Mucosa of gallbladder (tissue), 1 donor: ENCODE data around the gene REL. TPM values are rescaled to one million over a fixed set of nuclear protein-coding genes. Genes with fewer than 3 reads are reported as not detected.

Experiments used
- DNase-seq: peaks from one replicate; pipeline ENCODE4 v3.0.0-alpha.2; 2020; ENCODE audit warnings: low spot score
- total RNA-seq: library from RNA; stranded (reverse); gene quantifications from one replicate; pipeline ENCODE4 v1.2.1, GENCODE V29; 2021
- donor health status: DM: no; HTN: no; CAD: no.

REL gene
- total RNA-seq, 1 donor from 2014 or later = 14.0 TPM

DNA sequence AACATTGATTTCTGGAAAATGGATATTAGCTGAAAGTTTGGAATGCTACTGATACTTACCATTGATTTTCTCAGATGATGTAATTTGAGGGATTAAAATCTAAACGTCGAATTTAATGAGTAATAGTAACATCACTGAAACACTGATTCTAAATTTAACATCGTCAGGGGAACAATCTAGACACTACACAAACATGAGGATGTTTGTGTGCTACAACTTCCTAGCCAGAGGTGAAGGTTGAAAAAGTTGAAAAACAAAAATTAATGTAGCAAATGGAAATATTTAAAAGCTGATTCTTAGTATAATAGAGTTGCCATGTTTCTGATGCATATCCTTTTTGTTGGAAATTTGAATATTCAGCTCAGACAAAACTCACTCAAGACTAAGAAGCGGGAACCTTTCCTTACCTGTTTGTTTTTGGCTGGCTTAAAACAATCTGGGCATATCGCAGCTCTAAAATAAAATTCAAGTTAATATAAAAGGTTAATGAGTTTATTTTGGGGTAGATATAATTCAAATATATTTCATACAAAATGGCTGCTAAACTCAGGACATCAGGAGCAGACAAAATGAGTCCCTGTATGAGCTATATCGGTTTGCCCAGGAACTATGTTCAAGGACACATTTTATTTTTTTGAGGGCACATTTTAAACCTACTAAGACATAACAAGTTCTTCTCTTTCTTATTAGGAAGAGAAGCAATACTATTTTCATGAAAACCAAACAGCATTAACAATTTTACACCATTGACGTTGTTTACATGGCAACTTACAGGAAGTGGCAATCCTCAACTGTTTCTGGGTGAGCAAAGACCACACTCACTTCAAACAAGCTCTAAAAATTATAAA lies 83.5 kb downstream of the REL start:
- no peak for DNase-seq

DNA sequence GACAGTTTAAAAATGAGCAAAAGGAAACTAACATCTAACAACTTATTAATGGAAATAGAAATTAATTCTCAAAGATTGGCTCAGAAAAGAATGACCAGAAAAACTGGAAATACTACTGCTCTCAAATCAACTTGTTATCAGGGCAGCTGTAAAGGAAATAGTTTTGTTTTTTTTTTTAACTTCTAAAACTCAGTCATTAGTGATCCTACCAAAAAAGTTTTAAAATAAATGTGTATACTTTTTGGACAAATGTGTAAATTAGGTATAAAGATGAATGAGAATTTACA lies 84.1 kb downstream of the REL start:
- no peak for DNase-seq

GRCh38 chr2:60966507-60967405 lies 85.4 kb downstream of the REL start:
- DNase-seq = no peak

DNA sequence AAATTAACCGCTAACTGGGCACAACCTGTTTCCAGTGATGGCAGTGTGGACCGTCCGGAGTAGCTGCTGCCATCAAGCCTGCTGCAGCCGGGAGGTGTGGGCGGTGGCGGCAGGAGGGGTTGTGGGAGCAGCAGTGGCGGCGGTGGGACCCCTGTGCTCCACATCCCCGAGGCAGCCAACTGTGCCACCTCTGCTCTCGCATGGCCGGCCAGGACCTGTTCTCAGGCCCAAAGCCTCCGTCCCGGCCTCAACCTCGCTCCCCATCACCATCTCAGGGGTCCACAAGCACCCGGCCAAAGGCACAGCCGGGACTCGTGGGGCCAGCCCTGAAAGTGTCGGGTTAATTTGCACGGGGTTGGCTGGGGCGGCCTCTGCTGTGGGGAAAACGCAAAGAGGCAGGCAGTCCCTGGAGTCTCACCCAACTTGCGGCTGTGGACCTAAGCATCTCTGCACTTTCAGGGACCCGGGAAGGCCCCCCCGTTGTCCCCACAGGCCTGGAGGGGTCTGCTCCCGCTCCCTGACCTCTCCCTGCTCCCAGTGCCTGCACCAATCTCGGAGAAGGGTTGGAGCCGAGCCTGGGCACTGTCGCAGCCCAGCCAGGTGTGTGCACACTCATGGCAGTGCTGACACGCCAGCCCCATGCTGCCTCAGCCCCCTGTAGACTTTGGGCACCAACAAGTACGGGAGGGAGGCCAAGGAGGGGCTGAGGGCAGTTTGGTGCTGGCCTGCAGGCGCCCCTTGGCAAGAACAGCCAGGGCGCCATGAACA lies 91.7 kb downstream of the REL start:
- DNase-seq = no peak

DNA sequence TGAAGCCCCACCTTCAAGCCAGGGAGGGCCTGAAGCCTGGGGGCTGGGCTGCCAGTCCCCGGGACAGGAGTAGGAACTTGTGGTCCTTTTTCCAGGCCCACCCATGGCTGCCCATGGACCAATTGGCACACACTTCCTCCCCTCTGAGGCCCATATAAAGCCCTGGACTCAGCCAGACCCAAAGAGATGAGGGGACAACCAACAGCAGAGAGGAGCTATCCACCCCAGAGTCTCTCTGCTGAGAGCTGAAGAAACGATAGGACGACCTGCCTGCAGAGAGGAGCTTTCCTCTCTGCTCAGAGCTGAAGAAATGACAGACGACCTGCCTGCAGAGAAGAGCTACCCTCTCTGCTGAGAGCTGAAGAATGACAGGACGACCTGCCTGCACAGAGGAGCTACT lies 92.3 kb downstream of the REL start:
- no peak for DNase-seq

DNA sequence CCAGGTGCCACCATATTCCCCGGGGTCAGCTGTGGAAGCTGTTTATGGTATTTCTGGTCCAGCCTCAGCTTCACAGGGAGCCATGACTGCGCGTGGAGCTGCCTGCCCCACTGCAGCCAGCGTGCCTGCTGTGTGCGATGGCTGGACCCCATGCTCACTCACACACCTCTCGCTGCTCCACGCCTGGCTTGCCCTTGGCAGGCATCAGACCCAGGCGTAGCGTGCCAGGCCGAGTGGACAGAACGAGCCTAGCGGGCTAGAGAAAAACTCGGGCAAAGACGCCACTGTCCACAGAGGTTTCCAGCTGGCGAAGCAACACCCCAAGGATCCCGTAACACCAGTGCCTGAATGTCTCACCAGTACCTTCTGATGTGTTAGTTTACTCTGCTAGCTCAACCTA lies 93.3 kb downstream of the REL start:
- DNase-seq = no peak

Other genes starting within 250 kb of the REL start
- 10.8 TPM for gene PAPOLG, start 125.3 kb upstream of the REL start, total RNA-seq
- 36.1 TPM for gene PEX13, start 136.1 kb downstream of the REL start, total RNA-seq
- gene PUS10, start 136.7 kb downstream of the REL start, total RNA-seq = 11.5 TPM
- gene SANBR, start 184.3 kb downstream of the REL start, total RNA-seq = 9.4 TPM